ENCODE measurements around the gene TCF7L1.
"Not testable (repeated sequence)": the region's sequence is repeated elsewhere in the genome, so short reads cannot be mapped to it uniquely, and the experiment has no call there.

DNA sequence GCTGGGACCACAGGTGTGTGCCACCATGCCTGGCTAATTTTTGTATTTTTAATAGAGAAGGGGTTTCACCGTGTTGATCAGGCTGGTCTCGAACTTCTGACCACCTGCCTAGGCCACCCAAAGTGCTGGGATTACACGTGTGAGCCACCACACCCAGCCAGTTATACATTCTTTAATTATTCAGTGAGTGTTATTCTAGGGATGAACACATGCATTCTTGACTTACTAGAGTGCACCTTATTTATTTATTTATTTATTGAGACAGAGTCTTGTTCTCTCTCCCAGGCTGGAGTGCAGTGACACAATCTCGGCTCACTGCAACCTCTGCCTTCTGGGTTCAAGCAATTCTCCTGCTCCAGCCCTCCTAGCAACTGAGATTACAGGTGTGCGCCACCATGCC, 6.7 kb upstream of the TCF7L1 start:
- TF ChIP-seq POLR2A (IDR thresholded peaks at IDR 0.05; ENCODE audit: extremely low read depth, insufficient read length); CTCF (IDR thresholded peaks at IDR 0.05; ENCODE audit: low read depth, low read length); MAX (IDR thresholded peaks at IDR 0.05; ENCODE audit: low read depth, low read length): not testable (repeated sequence)

All from NB4 (cell line).